Endothelial cell (in vitro differentiated cells): ENCODE measurements around the gene TENM3. TPM values are rescaled to one million over a fixed set of nuclear protein-coding genes. Genes with fewer than 3 reads are reported as not detected.

Source experiments
- DNase-seq: peaks from one replicate; pipeline ENCODE4 v3.0.0; 2021; ENCODE audit warnings: low spot score
- H3K27ac Mint-ChIP-seq: one replicate; pipeline ENCODE4 v1.8.0; 2021; ENCODE audit warnings: mixed read lengths, inconsistent platforms; ENCODE audit not compliant: unreplicated experiment
- H3K27me3 Mint-ChIP-seq: one replicate; pipeline ENCODE4 v1.8.0; 2021; ENCODE audit warnings: mild to moderate bottlenecking, moderate library complexity, mixed read lengths, inconsistent platforms; ENCODE audit not compliant: unreplicated experiment
- H3K36me3 Mint-ChIP-seq: one replicate; pipeline ENCODE4 v1.8.0; 2021; ENCODE audit warnings: mild to moderate bottlenecking, low read depth, mixed read lengths, inconsistent platforms; ENCODE audit not compliant: unreplicated experiment
- H3K4me1 Mint-ChIP-seq: one replicate; pipeline ENCODE4 v1.8.0; 2021; ENCODE audit warnings: mild to moderate bottlenecking, mixed read lengths, inconsistent platforms; ENCODE audit not compliant: unreplicated experiment
- H3K4me3 Mint-ChIP-seq: one replicate; pipeline ENCODE4 v1.8.0; 2021; ENCODE audit warnings: mild to moderate bottlenecking, mixed read lengths, inconsistent platforms; ENCODE audit not compliant: unreplicated experiment
- H3K9me3 Mint-ChIP-seq: one replicate; pipeline ENCODE4 v1.8.0; 2021; ENCODE audit warnings: mixed read lengths, inconsistent platforms; ENCODE audit not compliant: unreplicated experiment
- CTCF ChIP-seq: fragments of 200-600 bp; sonication (generic); IDR thresholded peaks from one replicate; pipeline ENCODE4 v1.5.0; 2021; ENCODE audit warnings: antibody characterized with exemption; ENCODE audit not compliant: unreplicated experiment
- total RNA-seq: library from RNA; stranded (reverse); fragmentation: NEBNext Ultra II Directional; extraction: Animal tissue kit (Norgen Biotek cat#: 25700); gene quantifications from one replicate; pipeline ENCODE4 v1.2.1, GENCODE V29; 2021; ENCODE audit not compliant: unreplicated experiment

TENM3 gene
- total RNA-seq, 1 donor from 2014 or later = 29.7 TPM

- no peak for DNase-seq
- no peaks in the 10 kb centered on the region for H3K27me3 Mint-ChIP-seq
- H3K36me3 Mint-ChIP-seq = no peaks in the 10 kb centered on the region
- no peak overlapping the region for H3K4me3 Mint-ChIP-seq
- H3K9me3 Mint-ChIP-seq = no peaks in the 10 kb centered on the region
- H3K4me1 Mint-ChIP-seq = no peaks in the 10 kb centered on the region
- no peak for TF ChIP-seq CTCF
- H3K27ac Mint-ChIP-seq = no peak overlapping the region
Measured at GRCh38 chr4:182662551-182662950, 419.3 kb downstream of the TENM3 start.

- H3K4me1 Mint-ChIP-seq = no peaks in the 10 kb centered on the region
- no peaks in the 10 kb centered on the region for H3K27me3 Mint-ChIP-seq
- no peak for DNase-seq
- no peaks in the 10 kb centered on the region for H3K9me3 Mint-ChIP-seq
- no peak overlapping the region for H3K4me3 Mint-ChIP-seq
- TF ChIP-seq CTCF = no peak
- H3K27ac Mint-ChIP-seq = no peak overlapping the region
- H3K36me3 Mint-ChIP-seq = no peaks in the 10 kb centered on the region
Measured at GRCh38 chr4:182671231-182671630, 428.0 kb downstream of the TENM3 start.

GRCh38 chr4:182671749-182672148 is 428.5 kb downstream of the TENM3 start:
- no peak overlapping the region for H3K4me3 Mint-ChIP-seq
- TF ChIP-seq CTCF = no peak
- no peaks in the 10 kb centered on the region for H3K4me1 Mint-ChIP-seq
- no peaks in the 10 kb centered on the region for H3K9me3 Mint-ChIP-seq
- no peaks in the 10 kb centered on the region for H3K36me3 Mint-ChIP-seq
- DNase-seq = no peak
- H3K27ac Mint-ChIP-seq = no peak overlapping the region
- no peaks in the 10 kb centered on the region for H3K27me3 Mint-ChIP-seq

GRCh38 chr4:182678590-182678989 is 435.4 kb downstream of the TENM3 start:
- peaks cover 2% of the 10 kb centered on the region for H3K27me3 Mint-ChIP-seq
- no peak overlapping the region for H3K4me3 Mint-ChIP-seq
- DNase-seq = no peak
- no peak overlapping the region for H3K27ac Mint-ChIP-seq
- H3K4me1 Mint-ChIP-seq = peaks cover 9% of the 10 kb centered on the region
- no peaks in the 10 kb centered on the region for H3K36me3 Mint-ChIP-seq
- H3K9me3 Mint-ChIP-seq = no peaks in the 10 kb centered on the region
- no peak for TF ChIP-seq CTCF

GRCh38 chr4:182679533-182679932 is 436.3 kb downstream of the TENM3 start:
- DNase-seq = no peak
- peaks cover 13% of the 10 kb centered on the region for H3K4me1 Mint-ChIP-seq
- TF ChIP-seq CTCF = no peak
- peaks cover 2% of the 10 kb centered on the region for H3K27me3 Mint-ChIP-seq
- no peak overlapping the region for H3K27ac Mint-ChIP-seq
- H3K36me3 Mint-ChIP-seq = no peaks in the 10 kb centered on the region
- no peaks in the 10 kb centered on the region for H3K9me3 Mint-ChIP-seq
- no peak overlapping the region for H3K4me3 Mint-ChIP-seq
